A673 (cell line): Measurements from ENCODE around the gene CBX8. TPM values are rescaled to one million over a fixed set of nuclear protein-coding genes. Genes with fewer than 3 reads are reported as not detected.

Source experiments
- Bru-seq: library from RNA; stranded (reverse); fragments of 400-500 nt; gene quantifications from one replicate; lab custom pipeline; 2021; lab: Mats Ljungman, UMichigan
- BruChase-seq, 2 experiments: library from RNA; stranded (reverse); fragments of 400-500 nt; gene quantifications; one replicate each; lab custom pipeline; 2021; lab: Mats Ljungman, UMichigan
- BruUV-seq: library from RNA; stranded (reverse); fragments of 400-500 nt; replicated peaks from 2 replicates; lab custom pipeline; 2021; lab: Mats Ljungman, UMichigan
- CTCF ChIA-PET: fragments of 300-600 bp; sonication (Branson Sonifier 250); formaldehyde crosslinking; loops from one replicate; lab custom pipeline; 2022; ENCODE audit warnings: antibody characterized with exemption; lab: Charles Lee
- POLR2A ChIA-PET: fragments of 300-600 bp; sonication (Branson Sonifier 250); formaldehyde crosslinking; loops from one replicate; lab custom pipeline; 2022; ENCODE audit warnings: antibody characterized with exemption; ENCODE audit not compliant: low non-redundant PET; lab: Charles Lee
- DNase-seq: peaks from one replicate; pipeline ENCODE4 v3.0.0-alpha.2; 2015; ENCODE audit warnings: low spot score
- H3K27ac ChIP-seq: fragments of 200-600 bp; sonication (generic); 2 replicates; pipeline ENCODE4 v1.5.1; 2016; ENCODE audit warnings: mixed run types, low read depth, mild to moderate bottlenecking, mixed read lengths, antibody characterized with exemption, low read length; ENCODE audit not compliant: poor library complexity, severe bottlenecking
- H3K27me3 ChIP-seq: fragments of 200-600 bp; sonication (generic); replicated peaks from 2 replicates; pipeline ENCODE4 v1.6.1; 2017; ENCODE audit warnings: mixed run types, low read depth, mild to moderate bottlenecking, mixed read lengths, antibody characterized with exemption, low read length; ENCODE audit not compliant: insufficient read depth, poor library complexity
- H3K36me3 ChIP-seq: fragments of 200-600 bp; sonication (generic); 2 replicates; pipeline ENCODE4 v1.6.1; 2016; ENCODE audit warnings: mixed run types, mild to moderate bottlenecking, mixed read lengths, antibody characterized with exemption, low read length; ENCODE audit not compliant: insufficient read depth, poor library complexity, severe bottlenecking
- H3K4me1 ChIP-seq: fragments of 200-600 bp; sonication (generic); 2 replicates; pipeline ENCODE4 v1.6.1; 2017; ENCODE audit warnings: mixed run types, mild to moderate bottlenecking, mixed read lengths, antibody characterized with exemption, low read length; ENCODE audit not compliant: insufficient read depth, poor library complexity, severe bottlenecking
- H3K4me3 ChIP-seq: fragments of 200-600 bp; sonication (generic); 2 replicates; pipeline ENCODE4 v1.5.1; 2016; ENCODE audit warnings: low read depth, mixed run types, mild to moderate bottlenecking, mixed read lengths, low read length; ENCODE audit not compliant: poor library complexity, severe bottlenecking
- H3K9me3 ChIP-seq: fragments of 200-600 bp; sonication (generic); 2 replicates; pipeline ENCODE4 v1.6.1; 2016; ENCODE audit warnings: mixed run types, low read depth, mild to moderate bottlenecking, mixed read lengths, antibody characterized with exemption, low read length; ENCODE audit not compliant: poor library complexity, severe bottlenecking
- EZH2 ChIP-seq: fragments of 200-600 bp; sonication (generic); IDR thresholded peaks from 2 replicates; pipeline ENCODE4 v1.6.1; 2017; ENCODE audit warnings: borderline replicate concordance, low read depth, mild to moderate bottlenecking, mixed read lengths, antibody characterized with exemption, low read length; ENCODE audit not compliant: poor library complexity, severe bottlenecking
- intact Hi-C: fragments of 100-400 bp; cut with micrococcal nuclease; formaldehyde crosslinking; loops from one replicate; pipeline ENCODE4 v1.10.0; 2022; ENCODE audit not compliant: unreplicated experiment
- long read RNA-seq: library from polyadenylated mRNA; stranded (forward); transcript quantifications from one replicate; pipeline ENCODE4 v2.0.0, GENCODE V29; 2022
- total RNA-seq: library from RNA; stranded (reverse); gene quantifications from 2 replicates; pipeline ENCODE4 v1.2.3, GENCODE V29; 2021
- TF ChIP-seq, protein P1 (sequence below): fragments of 300-800, 200-600 bp; sonication (generic); conservative IDR thresholded peaks from 2 replicates; pipeline ENCODE4 v1.5.1; 2017; ENCODE audit warnings: low read depth, mild to moderate bottlenecking, antibody characterized with exemption, low read length, moderate library complexity, mixed read lengths

CBX8 gene
- 24.5 and 27.0 TPM in 2 replicates for total RNA-seq
- Bru-seq, nascent RNA, result percentile 62 among the genes with signal in this experiment
- BruChase-seq, experiment 1, labeled RNA remaining after a 2-hour chase, result percentile 80 among the genes with signal in this experiment
- BruChase-seq, experiment 2, labeled RNA remaining after a 6-hour chase, result percentile 60 among the genes with signal in this experiment
- long read RNA-seq, transcript CBX8-201 (5 exons, 3,791 nt), result major isoform, 24 of 34 reads
- long read RNA-seq, partial matches to known transcripts, result 2 of 34 reads
- long read RNA-seq, other reads (novel, unspliced or antisense), result 8 of 34 reads

DNA sequence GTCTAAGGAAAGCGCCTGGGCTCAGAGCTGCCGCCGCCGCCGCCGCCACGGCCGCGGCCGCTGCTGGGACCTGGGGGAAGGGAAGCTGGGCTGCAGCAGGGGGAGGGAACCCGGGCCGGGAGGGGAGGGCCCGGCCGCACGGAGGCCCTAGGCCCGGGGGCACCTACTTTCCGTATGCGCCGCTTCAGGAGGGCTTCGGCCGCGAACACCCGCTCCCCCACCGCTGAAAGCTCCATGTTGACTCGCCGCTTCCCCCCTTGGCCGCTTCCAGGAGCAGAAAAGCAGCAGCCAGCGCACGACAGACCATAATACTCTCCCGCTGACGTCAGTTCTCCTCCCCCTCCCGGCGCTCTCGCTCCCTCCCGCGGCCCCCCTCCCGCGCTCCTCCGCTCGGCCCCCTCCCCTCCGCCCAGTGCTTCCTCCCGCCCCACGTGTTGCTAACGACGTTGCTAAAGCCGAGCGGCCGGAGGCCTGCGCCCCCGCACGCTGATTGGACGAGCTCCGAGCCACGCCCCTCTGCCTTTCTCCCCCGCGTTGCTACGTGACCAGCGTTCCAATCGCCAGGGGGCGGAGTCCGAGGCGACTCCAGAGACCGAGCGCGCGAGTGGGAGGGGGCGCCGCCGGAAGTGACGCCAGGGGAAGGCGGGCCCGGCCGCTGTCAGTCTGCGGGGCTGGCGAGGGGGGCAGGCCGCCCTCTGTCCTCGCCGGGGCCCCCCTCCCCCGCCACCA, at the start of gene CBX8:
Gene CBX8 (minus strand): TSS at position 315 of the 729 bp plus-strand sequence. CDS start 79 bp downstream, at position 236.
- Histone ChIP-seq H3K27ac (peak within 1 kb of the TSS; percentile 94), H3K4me1 (peaks cover 61% of the 10 kb centered on the region), H3K36me3 (peaks cover 15% of the 10 kb centered on the region), H3K9me3 (no peaks in the 10 kb centered on the region), H3K27me3 (peaks cover under 1% of the 10 kb centered on the region), H3K4me3 (peak within 1 kb of the TSS; percentile 88)
- peak; percentile 100 for DNase-seq
- TF ChIP-seq EZH2, result no peak
- TF ChIP-seq, protein P1, sequence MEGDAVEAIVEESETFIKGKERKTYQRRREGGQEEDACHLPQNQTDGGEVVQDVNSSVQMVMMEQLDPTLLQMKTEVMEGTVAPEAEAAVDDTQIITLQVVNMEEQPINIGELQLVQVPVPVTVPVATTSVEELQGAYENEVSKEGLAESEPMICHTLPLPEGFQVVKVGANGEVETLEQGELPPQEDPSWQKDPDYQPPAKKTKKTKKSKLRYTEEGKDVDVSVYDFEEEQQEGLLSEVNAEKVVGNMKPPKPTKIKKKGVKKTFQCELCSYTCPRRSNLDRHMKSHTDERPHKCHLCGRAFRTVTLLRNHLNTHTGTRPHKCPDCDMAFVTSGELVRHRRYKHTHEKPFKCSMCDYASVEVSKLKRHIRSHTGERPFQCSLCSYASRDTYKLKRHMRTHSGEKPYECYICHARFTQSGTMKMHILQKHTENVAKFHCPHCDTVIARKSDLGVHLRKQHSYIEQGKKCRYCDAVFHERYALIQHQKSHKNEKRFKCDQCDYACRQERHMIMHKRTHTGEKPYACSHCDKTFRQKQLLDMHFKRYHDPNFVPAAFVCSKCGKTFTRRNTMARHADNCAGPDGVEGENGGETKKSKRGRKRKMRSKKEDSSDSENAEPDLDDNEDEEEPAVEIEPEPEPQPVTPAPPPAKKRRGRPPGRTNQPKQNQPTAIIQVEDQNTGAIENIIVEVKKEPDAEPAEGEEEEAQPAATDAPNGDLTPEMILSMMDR, result no peak
- ChIA-PET CTCF (interaction anchor here (0.6 to 1.0 kb wide), 8 partner anchors 12 to 92 kb away, joined by 3 to 11 read pairs (median 5); no protein-coding TSS in a partner anchor), POLR2A (interaction anchor here (0.6 to 0.7 kb wide), 5 partner anchors 16 to 127 kb away, joined by 3 read pairs; no protein-coding TSS in a partner anchor)
- no TSS peak for BruUV-seq
- intact Hi-C loops, result no loop called here

DNA sequence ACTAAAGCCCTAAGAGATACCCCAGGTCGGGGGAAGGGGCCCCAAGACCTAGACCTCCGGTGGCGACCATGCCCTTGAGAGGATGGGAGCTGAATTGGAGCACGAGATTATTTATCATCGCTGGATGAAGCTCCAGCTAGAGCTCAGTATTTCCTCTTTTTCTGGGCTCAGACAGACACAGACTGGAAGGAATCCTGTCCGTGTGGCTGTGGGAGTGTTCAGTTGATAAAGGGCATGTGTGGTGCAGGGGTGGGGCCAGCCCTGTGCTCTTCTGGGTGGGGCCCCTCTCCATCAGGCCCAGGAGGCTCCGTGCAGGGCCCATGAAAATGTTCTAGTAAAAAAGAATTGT, 48.7 kb upstream of the CBX8 start:
- CTCF ChIA-PET, result interaction anchor here (1.0 kb wide), 1 partner anchor 16 kb away, joined by 3 read pairs; no protein-coding TSS in a partner anchor
- TF ChIP-seq EZH2, result no peak
- TF ChIP-seq, protein P1, result no peak
- POLR2A ChIA-PET, result no interaction called here

DNA sequence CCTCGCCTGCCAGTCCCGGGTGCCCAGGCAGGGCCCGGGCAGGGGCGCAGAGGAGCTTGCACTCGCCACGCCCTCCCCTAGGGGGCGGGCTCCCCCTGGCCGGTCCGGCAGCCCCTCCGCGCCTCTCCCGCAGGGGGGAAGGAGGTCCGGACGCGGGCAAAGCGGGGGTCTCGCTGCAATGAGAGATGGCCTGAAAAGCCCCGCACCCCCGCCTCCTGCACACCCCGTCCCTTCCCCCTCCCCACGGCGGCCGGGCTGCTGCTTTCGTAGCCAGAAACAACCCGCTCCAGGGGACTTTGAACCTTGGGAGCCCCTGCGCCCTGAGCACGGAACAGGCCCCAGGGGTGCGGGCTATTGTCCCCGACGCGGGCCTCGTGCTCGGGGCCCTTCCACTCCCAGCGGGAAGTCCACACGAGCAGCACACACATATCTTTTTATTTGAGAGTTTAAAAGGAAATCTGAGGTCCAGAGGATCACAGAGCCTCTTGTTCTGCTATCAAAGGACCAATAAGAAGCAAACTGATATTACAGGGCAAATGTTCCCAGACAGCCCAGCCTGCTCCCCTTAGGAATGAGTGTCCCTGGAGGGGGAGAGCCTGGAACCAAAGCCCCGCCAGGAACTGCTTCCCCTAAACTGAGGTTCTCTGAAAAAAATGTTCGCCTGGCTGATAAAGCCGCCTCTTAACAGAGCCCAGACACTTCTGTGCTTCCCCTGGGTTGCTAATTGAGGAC, 48.2 kb upstream of the CBX8 start:
- ChIA-PET POLR2A (no interaction called here), CTCF (interaction anchor here (0.5 to 1.0 kb wide), 8 partner anchors 10 to 97 kb away, joined by 3 to 6 read pairs (median 3); no protein-coding TSS in a partner anchor)
- H3K36me3 ChIP-seq, result no peaks in the 10 kb centered on the region
- no peak for TF ChIP-seq EZH2
- TF ChIP-seq, protein P1, result peak; percentile 68
- intact Hi-C loops, result loop anchor here (5.0 kb wide), 1 partner anchor 127 kb away; no protein-coding TSS in a partner anchor
- peaks cover 46% of the 10 kb centered on the region for H3K4me1 ChIP-seq
- no peak overlapping the region for H3K4me3 ChIP-seq
- no peaks in the 10 kb centered on the region for H3K9me3 ChIP-seq
- no TSS peak for BruUV-seq
- peak; percentile 60 for DNase-seq
- H3K27me3 ChIP-seq, result peaks cover 40% of the 10 kb centered on the region
- H3K27ac ChIP-seq, result no peak overlapping the region

More for the DNA sequence above, 48.7 kb upstream of the CBX8 start:
- BruUV-seq, result no TSS peak
- Histone ChIP-seq H3K4me3 (no peak overlapping the region), H3K27ac (no peak overlapping the region), H3K27me3 (peaks cover 35% of the 10 kb centered on the region), H3K4me1 (peaks cover 41% of the 10 kb centered on the region), H3K36me3 (no peaks in the 10 kb centered on the region), H3K9me3 (no peaks in the 10 kb centered on the region)
- intact Hi-C loops, result no loop called here
- DNase-seq, result no peak
